GM23338 (cell line): ENCODE measurements around the gene PLXND1. TPM values are rescaled to one million over a fixed set of nuclear protein-coding genes. Genes with fewer than 3 reads are reported as not detected.

ENCODE experiments used
- ATAC-seq: fragments of 200-7000 bp; cut with Tn5 transposase; 3 replicates; pipeline ENCODE4 v1.9.1; 2020
- DNase-seq: peaks from one replicate; pipeline ENCODE4 v3.0.0-alpha.2; 2015; ENCODE audit warnings: low spot score
- H2AFZ ChIP-seq: fragments of 200-600 bp; sonication (generic); 2 replicates; pipeline ENCODE4 v1.8.0; 2016; ENCODE audit warnings: antibody characterized with exemption, mild to moderate bottlenecking, moderate library complexity
- H3F3A ChIP-seq: fragments of 200-600 bp; sonication (generic); replicated peaks from 2 replicates; pipeline ENCODE4 v1.8.0; 2017; ENCODE audit warnings: antibody characterized with exemption, mixed run types, low read depth
- H3K27ac ChIP-seq: fragments of 200-600 bp; sonication (generic); 2 replicates; pipeline ENCODE4 v1.6.1; 2016; ENCODE audit warnings: low read depth
- H3K27me3 ChIP-seq: fragments of 200-600 bp; sonication (generic); 2 replicates; pipeline ENCODE4 v1.8.0; 2016; ENCODE audit warnings: mild to moderate bottlenecking, mixed run types, moderate library complexity; ENCODE audit not compliant: insufficient read depth
- H3K36me3 ChIP-seq: fragments of 200-600 bp; sonication (generic); 2 replicates; pipeline ENCODE4 v1.8.0; 2016; ENCODE audit warnings: mild to moderate bottlenecking; ENCODE audit not compliant: insufficient read depth
- H3K4me1 ChIP-seq: fragments of 200-600 bp; sonication (generic); 2 replicates; pipeline ENCODE4 v1.8.0; 2016; ENCODE audit warnings: mild to moderate bottlenecking, moderate library complexity; ENCODE audit not compliant: insufficient read depth
- H3K4me2 ChIP-seq: fragments of 200-600 bp; sonication (generic); 2 replicates; pipeline ENCODE4 v1.7.1; 2017; ENCODE audit warnings: mixed run types
- H3K4me3 ChIP-seq: fragments of 200-600 bp; sonication (generic); 2 replicates; pipeline ENCODE4 v1.6.1; 2016; ENCODE audit warnings: mixed run types
- H3K79me2 ChIP-seq: fragments of 200-600 bp; sonication (generic); replicated peaks from 2 replicates; pipeline ENCODE4 v1.8.0; 2017; ENCODE audit warnings: mild to moderate bottlenecking; ENCODE audit not compliant: insufficient read depth
- H3K9me2 ChIP-seq: fragments of 200-600 bp; sonication (generic); 2 replicates; pipeline ENCODE4 v1.8.0; 2017; ENCODE audit not compliant: insufficient read depth
- H4K20me1 ChIP-seq: fragments of 200-600 bp; sonication (generic); replicated peaks from 2 replicates; pipeline ENCODE4 v1.8.0; 2017; ENCODE audit warnings: mild to moderate bottlenecking; ENCODE audit not compliant: insufficient read depth
- H3K27ac Mint-ChIP-seq: 2 replicates; pipeline ENCODE4 v1.8.0; 2020; ENCODE audit warnings: inconsistent platforms, mild to moderate bottlenecking, moderate library complexity, mixed read lengths
- H3K27me3 Mint-ChIP-seq: 3 replicates; pipeline ENCODE4 v1.8.0; 2022; ENCODE audit warnings: low read depth, mild to moderate bottlenecking, moderate library complexity, mixed read lengths, inconsistent platforms; ENCODE audit not compliant: insufficient read depth, poor library complexity
- H3K36me3 Mint-ChIP-seq: 3 replicates; pipeline ENCODE4 v1.8.0; 2021; ENCODE audit warnings: low read depth, mild to moderate bottlenecking, inconsistent platforms, moderate library complexity, mixed read lengths
- H3K4me1 Mint-ChIP-seq: 3 replicates; pipeline ENCODE4 v1.8.0; 2020; ENCODE audit warnings: mild to moderate bottlenecking, inconsistent platforms, mixed read lengths
- H3K4me3 Mint-ChIP-seq: 3 replicates; pipeline ENCODE4 v1.8.0; 2021; ENCODE audit warnings: moderate library complexity, mild to moderate bottlenecking, inconsistent platforms, mixed read lengths
- H3K9me3 Mint-ChIP-seq: 3 replicates; pipeline ENCODE4 v1.8.0; 2020; ENCODE audit warnings: moderate library complexity, mild to moderate bottlenecking, inconsistent platforms, mixed read lengths
- CREB1 ChIP-seq: fragments of 250-450 bp; sonication (Bioruptor Pico); IDR thresholded peaks from 2 replicates; pipeline ENCODE4 v1.5.0; 2020; ENCODE audit warnings: low read depth, mild to moderate bottlenecking, moderate library complexity
- CTCF ChIP-seq, 2 experiments: fragments of 200-600 bp in 1 of 2; sonication (generic) in 1 of 2; conservative IDR thresholded peaks; 2 replicates each; pipeline versions ENCODE4 v1.5.1 to v1.6.1; 2016 to 2017; ENCODE audit warnings: antibody characterized with exemption in 2 of 2, low read depth in 2 of 2, mild to moderate bottlenecking in 2 of 2, moderate library complexity in 1 of 2
- ETS1 ChIP-seq: IDR thresholded peaks from 2 replicates; pipeline ENCODE4 v1.6.1; 2016; ENCODE audit warnings: antibody characterized with exemption
- EZH2 ChIP-seq: fragments of 200-600 bp; sonication (generic); IDR thresholded peaks from one replicate; pipeline ENCODE4 v1.8.0; 2017; ENCODE audit warnings: antibody characterized with exemption, mild to moderate bottlenecking, low read depth; ENCODE audit not compliant: unreplicated experiment
- EZH2phosphoT487 ChIP-seq: fragments of 200-600 bp; sonication (generic); IDR thresholded peaks from one replicate; pipeline ENCODE4 v1.8.1; 2018; ENCODE audit warnings: antibody characterized with exemption; ENCODE audit not compliant: unreplicated experiment
- JUNB ChIP-seq: IDR thresholded peaks from one replicate; pipeline ENCODE4 v1.6.1; 2016; ENCODE audit warnings: antibody characterized with exemption; ENCODE audit not compliant: unreplicated experiment
- NANOG ChIP-seq: IDR thresholded peaks from 2 replicates; pipeline ENCODE4 v1.6.1; 2016; ENCODE audit warnings: antibody characterized with exemption, borderline replicate concordance
- POLR2AphosphoS5 ChIP-seq: IDR thresholded peaks from 2 replicates; pipeline ENCODE4 v1.6.1; 2016; ENCODE audit warnings: antibody characterized with exemption, low read depth
- REST ChIP-seq: IDR thresholded peaks from one replicate; pipeline ENCODE4 v1.6.1; 2018; ENCODE audit warnings: antibody characterized with exemption; ENCODE audit not compliant: unreplicated experiment
- STAT1 ChIP-seq: IDR thresholded peaks from one replicate; pipeline ENCODE4 v1.6.1; 2016; ENCODE audit warnings: antibody characterized with exemption; ENCODE audit not compliant: unreplicated experiment
- ZNF114 ChIP-seq: fragments of 250-450 bp; sonication (Bioruptor Pico); IDR thresholded peaks from 2 replicates; pipeline ENCODE4 v1.5.0; 2020; ENCODE audit warnings: mild to moderate bottlenecking, moderate library complexity
- ZNF331 ChIP-seq: fragments of 250-450 bp; sonication (Bioruptor Pico); IDR thresholded peaks from 2 replicates; pipeline ENCODE4 v1.5.0; 2020; ENCODE audit warnings: low read depth, mild to moderate bottlenecking, moderate library complexity
- ZNF462 ChIP-seq: fragments of 250-450 bp; sonication (Bioruptor Pico); IDR thresholded peaks from 2 replicates; pipeline ENCODE4 v1.5.0; 2020; ENCODE audit warnings: mild to moderate bottlenecking, moderate library complexity
- polyA plus RNA-seq: library from polyadenylated mRNA; unstranded; fragments of >200 nt; fragmentation: Nextera tagmentation; extraction: Ambion mirVana; gene quantifications from 2 replicates; pipeline ENCODE4 v1.2.1, GENCODE V29; 2016
- total RNA-seq: library from RNA; depleted of rRNA; stranded (reverse); fragments of >200 nt; shearing (Covaris generic); gene quantifications from 2 replicates; pipeline ENCODE4 v1.2.3, GENCODE V29; 2014

Gene PLXND1
- total and polyA plus RNA-seq, 2 experiments from 2014 or later: 13.3 to 60.4 TPM

GRCh38 chr3:129618901-129619671 is 12.6 kb upstream of the PLXND1 start:
- no peak for ATAC-seq
- Mint-ChIP-seq H3K27ac (no peak overlapping the region), H3K36me3 (no peaks in the 10 kb centered on the region), H3K27me3 (peaks cover 8% of the 10 kb centered on the region), H3K4me3 (no peak overlapping the region), H3K9me3 (no peaks in the 10 kb centered on the region; the same call in 2 of the 3 replicates), H3K4me1 (peaks cover 18% of the 10 kb centered on the region)
- no peaks in the 10 kb centered on the region for H3F3A ChIP-seq
- H3K4me1 ChIP-seq: no peaks in the 10 kb centered on the region
- H3K9me2 ChIP-seq: no peaks in the 10 kb centered on the region
- no peaks in the 10 kb centered on the region for H3K36me3 ChIP-seq
- no peak overlapping the region for H2AFZ ChIP-seq
- H3K4me3 ChIP-seq: no peak overlapping the region
- no peaks in the 10 kb centered on the region for H3K79me2 ChIP-seq
- no peak for TF ChIP-seq POLR2AphosphoS5
- no peak for TF ChIP-seq CTCF (conservative IDR thresholded peaks at IDR 0.05; ENCODE audit: low read depth in 2 of 2)
- no peak for TF ChIP-seq CREB1 (CRISPR knock-in tag)
- TF ChIP-seq ETS1: no peak
- TF ChIP-seq EZH2: no peak
- TF ChIP-seq REST: no peak
- TF ChIP-seq ZNF462: no peak
- no peak for TF ChIP-seq STAT1
- TF ChIP-seq ZNF114 (CRISPR knock-in tag): no peak
- TF ChIP-seq EZH2phosphoT487: no peak
- no peak for TF ChIP-seq ZNF331 (CRISPR knock-in tag)
- TF ChIP-seq NANOG: no peak
- TF ChIP-seq JUNB: no peak
- no peaks in the 10 kb centered on the region for H3K27me3 ChIP-seq
- no peak overlapping the region for H3K4me2 ChIP-seq
- H3K27ac ChIP-seq: no peak overlapping the region
- DNase-seq: no peak
- H4K20me1 ChIP-seq: no peaks in the 10 kb centered on the region
